Stimulated activated CD4-positive, alpha-beta T cell treated with anti-CD3 and anti-CD28 coated beads, Interleukin-4, amount 100 ng/mL, for 24 hours (primary cell): ENCODE results near the gene SURF1.

Experiments
- DNase-seq: peaks from one replicate; pipeline ENCODE4 v3.0.0-alpha.2; 2020

SURF1 gene

DNA sequence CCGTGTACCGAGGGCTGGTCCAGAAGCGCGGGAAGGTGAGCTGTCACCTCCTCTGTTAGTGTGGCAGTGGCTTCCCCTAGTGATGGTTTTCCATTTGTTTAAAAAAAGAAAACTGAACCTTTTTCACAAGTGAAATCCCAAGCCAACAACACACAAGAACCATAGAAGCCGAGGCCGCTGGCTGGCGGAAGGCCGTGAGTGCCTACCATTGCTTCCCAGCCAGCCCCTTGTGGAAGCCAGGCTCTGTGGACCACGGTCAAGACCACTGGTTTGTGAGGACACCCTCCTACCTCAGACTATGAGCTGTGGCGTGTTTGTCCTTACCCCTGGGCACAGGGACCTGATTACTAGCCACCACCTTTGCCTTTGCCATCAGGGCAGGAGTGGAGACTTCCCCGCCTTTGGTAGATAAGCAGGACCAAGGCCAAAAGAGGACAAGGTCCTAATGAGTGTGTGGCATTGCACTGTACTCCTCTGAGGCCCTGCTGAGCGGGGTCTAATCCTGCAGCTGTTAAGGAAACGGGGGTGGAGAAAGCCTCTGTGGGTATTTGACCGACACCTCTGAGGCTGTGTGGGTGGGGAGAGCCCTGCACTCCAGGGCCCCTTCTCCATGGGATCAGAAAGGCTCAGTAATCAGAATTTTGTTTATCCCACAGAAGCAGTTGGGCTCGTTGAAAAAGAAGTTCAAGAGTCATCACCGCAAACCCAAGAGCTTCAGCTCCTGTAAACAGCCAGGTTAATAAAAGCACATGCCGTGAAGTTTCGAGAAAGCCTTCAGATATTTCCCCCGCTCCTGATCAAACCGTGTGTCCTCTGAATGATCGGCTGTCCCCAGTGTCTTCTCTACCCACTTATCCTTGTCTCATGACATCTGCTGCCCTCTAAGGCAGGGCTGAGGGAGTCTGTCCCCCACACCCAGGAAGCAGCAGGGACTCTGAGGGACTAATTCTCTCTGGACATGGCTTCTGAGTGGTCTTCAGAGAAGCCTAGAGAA is 4.4 kb upstream of the SURF1 start:
- no peak for DNase-seq

DNA sequence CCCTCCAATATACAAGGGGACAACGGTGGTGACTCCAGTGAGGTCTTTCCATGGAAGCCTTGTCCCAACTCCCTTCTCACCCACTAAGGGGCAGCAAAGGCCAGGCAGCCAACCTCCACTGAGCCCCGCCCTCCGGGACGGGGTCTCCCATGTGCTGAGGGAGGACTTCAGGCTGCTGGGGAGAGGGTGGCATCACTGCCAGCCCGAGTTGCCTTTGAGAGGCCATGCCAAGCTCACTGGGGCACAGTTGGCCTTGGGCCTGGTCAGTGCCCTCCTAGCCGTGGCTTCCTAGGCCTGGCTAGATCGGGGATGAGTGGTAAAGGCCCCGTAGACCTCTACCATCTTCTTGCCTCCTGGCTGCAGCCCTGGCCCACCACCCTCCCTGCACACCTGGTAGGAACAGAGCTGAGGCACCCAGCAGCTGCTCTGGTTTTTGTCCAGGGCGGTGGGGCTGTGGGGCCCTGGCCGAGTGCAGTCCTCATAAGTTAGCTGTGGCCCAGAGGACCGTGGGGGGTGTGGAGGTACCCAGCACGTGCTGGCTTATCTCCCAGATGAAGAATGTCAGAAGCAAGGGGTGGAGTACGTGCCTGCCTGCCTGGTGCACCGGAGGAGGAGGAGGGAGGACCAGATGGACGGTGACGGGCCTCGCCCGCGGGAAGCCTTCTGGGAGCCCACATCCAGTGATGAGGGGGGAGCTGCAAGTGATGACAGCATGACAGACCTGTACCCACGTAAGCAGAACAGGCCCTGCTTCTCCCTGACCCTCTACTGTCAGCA is 3.3 kb upstream of the SURF1 start:
- DNase-seq = peak; percentile 38

DNA sequence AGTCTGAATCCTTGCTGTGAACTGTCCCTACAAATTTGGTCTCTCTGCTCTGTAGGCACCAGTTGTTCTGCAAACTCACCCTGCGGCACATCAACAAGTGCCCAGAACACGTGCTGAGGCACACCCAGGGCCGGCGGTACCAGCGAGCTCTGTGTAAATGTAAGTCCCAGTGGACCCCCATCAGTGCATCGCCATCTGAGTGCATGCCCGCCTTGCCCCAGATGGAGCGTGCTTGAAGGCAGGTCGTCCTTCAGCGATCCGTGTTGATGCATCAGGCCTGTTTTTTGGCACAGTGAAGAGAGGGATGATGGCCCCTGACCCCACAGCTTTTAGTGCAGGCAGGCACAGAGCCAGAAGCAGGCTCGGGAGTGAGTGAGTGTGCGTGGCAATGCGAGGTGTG is 1.4 kb upstream of the SURF1 start:
- DNase-seq = no peak

DNA sequence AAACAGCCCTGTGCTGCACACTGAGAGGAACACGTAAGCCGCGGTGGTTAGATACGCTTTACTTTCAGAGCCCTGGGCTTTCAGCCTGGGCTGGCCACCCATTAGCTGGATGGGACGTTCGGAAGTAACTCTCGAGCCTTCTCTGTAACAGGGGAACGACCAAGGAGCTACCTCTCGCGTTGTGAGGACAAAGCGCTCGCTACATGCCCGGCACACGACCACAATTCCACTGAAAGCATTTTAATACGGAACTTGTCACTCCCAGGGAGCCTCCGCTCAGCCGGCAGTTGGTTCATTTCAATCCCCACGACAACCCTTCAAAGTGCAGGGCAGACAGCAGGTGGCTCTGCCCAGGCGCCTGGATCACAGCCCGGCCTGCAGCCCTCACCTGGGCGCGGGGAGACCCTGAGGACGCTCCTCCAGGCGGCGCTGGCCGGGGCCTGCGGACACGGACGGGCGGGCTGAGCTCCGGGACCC is 368 bp downstream of the SURF1 start:
- DNase-seq = peak; percentile 11

DNA sequence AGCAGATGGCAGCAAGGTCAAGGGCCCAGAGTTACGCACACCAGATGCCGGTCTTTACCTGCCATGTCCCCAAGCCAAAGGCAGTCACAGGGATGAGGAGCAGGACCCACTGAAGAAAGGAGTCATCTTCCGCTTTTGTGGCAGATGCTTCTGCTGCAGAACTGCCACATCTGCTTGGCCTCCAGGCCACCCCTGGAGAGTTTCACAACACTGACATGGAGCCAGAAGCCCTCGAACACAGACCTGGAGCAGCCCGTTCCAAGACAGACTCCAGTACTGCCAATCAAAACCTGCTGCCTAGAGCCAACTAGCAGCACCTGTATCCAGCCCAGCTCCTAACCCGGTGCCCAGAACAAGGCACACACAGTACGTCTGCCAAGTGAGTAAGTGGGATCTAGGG is 1.5 kb downstream of the SURF1 start:
- no peak for DNase-seq

DNA sequence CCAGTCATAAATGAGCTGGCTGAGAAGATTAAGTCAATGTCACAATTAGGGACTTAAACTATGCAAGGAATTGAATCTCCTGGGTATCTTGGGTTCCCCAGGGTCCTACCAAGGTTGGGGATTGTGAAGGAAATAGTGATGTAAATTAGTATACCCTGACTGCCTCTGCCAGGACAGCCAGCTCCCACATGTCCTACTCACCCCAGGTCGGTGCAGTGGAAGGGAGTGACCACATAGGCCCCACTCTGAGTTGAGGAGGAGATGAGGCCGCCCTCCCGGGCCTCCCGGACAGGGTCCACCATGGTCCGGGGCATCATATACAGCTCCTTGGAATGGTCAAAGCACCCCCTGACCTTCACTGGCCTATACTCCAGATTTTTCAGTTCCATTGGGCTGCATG is 2.7 kb downstream of the SURF1 start:
- no peak for DNase-seq

DNA sequence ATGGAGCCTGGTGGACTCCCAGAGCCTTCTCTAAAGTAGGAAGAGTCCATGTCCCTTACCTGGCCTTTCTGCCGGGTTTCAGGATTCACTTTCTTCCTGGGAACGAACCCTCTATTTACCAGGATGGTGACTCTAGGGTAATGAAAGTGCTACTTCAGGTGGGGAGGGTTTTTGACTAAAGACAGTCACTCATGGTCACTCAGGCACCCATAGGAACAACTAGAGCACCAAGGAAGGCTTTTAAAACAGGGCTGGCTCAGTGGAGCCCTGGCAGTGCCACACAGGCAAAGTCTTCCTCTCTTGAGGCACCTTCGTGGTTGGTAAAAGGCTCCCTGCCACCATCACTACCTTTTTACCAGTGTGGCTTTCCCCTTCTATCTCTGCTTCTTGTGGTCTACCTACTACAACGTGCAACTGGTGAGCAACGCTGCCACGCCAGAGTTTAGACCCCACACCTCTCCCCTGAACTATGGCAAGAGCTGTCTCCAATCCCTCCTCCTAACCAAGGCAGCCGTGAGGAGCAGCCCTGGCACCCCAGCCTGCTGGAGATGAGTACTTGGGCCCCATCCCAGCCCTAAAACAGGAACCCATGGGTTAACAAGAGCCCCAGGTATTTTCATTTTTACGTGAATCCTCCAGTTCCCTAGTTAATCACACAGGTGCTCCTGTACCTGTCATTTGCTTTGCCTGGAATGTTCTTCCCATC is 3.5 kb downstream of the SURF1 start:
- DNase-seq = no peak

DNA sequence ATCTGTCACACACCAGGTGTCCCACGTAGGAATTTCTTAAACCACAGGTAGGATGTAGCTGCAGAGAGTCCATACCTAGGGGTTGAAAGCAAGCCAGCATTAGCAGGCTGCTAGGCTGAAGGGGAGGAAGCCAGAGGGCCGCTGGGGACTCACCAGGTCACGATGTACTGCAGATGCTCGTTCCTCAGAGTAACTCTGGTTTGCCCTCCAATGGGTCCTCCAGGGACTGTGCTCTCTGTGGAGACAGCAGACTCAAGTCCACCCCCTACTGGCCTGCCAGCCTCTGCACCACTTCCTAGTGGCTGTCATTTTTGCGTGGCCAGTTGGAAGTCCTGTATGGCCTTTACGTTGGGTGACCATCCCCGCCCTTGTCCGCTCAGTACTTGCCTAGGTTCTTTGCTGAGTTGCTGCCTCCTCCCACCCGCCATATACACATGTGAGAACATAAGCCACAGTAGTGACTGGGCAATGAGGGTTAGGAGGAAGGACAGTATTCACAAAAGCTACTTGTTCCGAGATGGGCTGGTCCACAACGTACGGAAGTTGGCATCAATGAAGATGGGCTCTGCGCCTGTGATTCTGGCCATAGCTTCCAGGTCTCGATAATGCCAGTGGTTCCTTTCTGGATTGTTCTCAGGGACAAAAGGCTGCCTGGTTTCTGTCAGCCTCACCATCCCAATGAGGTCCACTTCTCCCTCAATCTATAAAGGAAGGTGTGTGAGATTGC is 4.2 kb downstream of the SURF1 start:
- DNase-seq = peak; percentile 61

DNA sequence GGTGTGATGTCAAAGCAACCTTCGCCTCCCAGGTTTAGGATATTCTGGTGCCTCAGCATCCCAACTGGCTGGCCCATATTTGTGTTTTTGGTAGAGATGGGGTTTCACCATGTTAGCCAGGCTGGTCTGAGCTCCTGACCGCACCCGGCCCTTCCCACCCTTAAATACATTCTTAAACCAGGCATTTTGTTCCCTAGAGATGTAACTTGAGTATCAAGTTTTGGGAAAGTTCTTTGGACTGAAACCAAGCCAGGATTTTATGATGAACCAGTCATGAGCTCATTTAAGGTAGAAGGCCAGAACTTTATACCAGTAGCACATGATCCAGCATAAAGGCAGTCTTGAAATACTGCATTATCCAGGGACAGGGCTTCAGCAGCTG is 4.8 kb downstream of the SURF1 start:
- no peak for DNase-seq

DNA sequence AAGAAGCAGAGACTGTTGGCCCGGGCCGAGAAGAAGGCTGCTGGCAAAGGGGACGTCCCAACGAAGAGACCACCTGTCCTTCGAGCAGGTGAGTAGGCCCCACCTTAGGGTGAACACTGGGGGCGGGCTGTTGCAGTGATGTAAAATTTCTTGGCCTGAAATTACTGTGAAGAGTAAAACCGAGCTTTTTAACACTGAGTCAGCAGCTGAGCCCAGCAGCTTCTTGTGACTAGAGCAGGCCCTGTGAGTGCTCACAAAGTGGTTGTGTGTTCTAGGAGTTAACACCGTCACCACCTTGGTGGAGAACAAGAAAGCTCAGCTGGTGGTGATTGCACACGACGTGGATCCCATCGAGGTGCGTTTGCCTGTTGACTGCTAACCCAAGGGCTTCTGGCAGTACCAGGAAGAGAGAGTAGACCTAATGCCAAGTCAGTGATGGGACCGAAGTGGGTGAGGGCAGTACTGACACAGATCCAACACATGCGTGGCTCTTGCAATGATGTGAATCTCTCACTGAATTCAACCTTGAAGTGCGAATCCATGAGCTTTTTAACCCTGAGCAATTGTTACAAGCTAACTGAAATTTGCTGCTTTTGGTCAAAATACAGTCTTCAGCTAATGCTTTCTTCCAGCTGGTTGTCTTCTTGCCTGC is 6.2 kb downstream of the SURF1 start:
- DNase-seq = no peak

DNA sequence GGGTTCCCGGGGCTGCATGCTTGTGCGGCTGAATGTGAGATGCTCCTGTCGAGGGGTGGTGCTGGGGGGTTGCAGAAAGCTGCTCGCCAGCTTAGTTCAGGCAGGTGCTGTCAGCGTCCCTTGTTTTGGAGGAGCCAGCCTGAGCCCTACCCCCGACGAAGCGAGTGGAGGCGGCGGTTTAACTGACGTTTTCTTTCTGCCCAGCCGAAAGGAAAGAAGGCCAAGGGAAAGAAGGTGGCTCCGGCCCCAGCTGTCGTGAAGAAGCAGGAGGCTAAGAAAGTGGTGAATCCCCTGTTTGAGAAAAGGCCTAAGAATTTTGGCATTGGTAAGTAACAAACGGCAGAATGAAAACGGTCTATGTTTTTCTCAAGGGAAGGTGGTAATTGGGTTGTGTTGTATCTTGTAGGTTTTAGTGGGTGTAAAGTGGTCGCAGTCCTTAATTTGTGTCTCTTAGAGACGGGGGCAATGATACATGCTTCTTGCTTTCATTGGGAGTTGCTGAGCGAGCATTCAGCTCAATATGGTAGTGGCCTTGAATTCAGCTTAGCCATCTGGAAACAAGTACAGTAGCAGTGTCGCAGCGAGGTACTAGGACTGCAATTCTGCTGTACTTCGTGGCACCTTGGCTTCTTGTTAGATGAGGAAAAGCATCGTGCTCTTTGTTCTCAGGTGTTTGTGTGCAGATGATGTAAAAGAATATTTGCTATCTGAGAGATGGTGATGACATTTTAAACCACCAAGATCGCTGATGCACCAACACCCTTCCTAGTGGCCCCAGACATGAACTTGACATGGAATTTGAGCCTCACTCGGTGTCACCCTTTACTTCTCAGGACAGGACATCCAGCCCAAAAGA is 7.3 kb downstream of the SURF1 start:
- DNase-seq = no peak

DNA sequence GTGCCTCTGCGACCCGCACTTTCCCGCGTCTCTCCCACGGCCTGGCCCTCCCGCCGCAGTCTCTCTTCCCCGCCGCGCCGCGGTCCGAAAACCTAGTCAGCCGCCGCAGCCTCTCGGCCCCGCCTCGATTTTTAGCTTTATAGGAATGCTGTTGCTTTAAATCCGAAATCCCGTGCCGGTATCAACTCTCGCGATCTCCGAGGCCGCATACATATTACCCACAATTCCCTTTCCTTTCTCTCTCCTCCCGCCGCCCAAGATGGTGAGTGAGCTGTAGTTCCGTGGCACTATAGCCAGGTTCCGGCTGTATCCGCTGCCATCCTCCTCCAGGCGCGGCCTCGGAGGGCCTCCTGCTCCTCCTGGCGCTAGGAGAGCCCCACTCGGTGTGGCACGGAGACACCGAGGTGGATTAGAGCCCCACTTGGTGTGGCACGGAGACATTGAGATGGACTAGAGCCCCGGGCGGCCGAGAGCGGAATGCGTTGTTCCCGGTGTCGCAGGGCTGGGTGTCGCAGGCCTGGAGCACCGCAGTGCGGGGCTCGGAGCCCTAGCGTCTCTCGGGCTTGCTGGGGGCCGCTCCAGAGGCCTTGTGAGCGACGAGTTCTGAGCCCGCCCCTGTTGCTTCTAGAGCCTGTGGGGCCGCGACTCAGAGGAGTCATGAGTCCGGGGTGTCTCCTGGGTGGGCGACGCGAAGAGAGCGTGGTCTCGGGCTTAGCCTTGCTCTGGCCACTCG is 8.1 kb downstream of the SURF1 start, which contains the start of the genes MED22 and RPL7A:
MED22 (minus strand) TSS at position 147 of the 733 bp plus-strand sequence. CDS start 1,469 bp downstream, outside the sequence.
RPL7A (plus strand) TSS at position 234 of the 733 bp plus-strand sequence; CDS start at position 260, 26 bp downstream.
- DNase-seq = peak; percentile 95

DNA sequence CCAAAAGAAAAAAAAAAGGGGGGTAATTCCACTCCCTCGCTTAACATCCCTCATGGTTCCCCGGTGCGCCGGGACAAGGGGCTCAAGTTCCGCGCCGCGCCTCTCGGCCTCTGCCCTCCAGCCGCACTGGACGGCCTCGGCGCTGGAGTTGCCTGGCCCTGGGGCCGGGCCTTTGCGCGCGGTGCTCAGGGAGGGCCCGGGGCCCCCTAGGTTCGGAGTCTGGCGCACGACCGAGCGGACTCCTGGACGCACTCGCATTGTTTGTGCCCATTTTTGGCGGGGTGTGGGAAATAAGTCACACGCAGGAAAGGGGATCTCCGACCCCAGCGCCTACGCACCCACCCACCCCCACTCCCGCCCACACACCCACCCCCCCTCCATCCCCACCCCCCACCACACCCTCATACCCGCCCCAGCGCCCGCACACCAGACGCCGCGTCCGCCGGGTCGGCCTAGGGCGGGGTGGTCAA is 8.7 kb downstream of the SURF1 start:
- peak; percentile 47 for DNase-seq

DNA sequence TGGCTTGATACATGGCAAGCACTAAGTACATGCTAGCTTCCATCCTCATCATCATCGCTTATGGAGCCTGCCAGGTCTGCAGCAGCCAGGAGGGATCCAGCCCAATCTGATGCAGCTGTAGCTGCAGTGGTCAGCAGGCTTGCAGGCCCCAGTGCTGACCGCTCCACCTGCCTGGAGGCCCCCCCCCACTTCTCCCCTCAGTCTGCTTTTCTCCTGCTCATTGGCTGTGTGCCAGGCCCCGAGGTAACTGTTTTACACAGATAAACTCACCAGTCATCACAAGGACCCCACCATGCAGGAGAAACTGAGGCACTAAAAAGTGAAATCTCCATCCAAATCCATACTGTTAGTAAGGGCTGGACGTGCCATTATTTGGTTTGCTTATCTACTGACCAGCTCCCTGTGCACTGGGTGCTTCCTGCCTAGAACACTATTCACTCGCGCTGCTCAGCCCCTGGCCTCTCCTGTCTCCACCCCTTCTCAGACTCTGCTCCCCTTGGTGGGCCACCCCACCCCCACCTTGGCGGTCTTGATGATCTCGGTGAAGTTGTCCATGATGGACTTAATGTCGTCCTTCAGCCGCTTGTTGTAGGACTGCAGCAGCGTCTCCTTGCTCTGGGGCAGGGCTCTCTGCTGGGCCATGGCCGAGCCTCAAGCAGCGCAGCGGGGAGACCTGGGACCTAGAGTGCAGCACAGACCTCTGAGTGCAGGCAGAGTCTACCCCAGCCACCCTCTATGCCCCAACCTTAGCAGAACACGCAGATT is 10.1 kb downstream of the SURF1 start:
- no peak for DNase-seq

DNA sequence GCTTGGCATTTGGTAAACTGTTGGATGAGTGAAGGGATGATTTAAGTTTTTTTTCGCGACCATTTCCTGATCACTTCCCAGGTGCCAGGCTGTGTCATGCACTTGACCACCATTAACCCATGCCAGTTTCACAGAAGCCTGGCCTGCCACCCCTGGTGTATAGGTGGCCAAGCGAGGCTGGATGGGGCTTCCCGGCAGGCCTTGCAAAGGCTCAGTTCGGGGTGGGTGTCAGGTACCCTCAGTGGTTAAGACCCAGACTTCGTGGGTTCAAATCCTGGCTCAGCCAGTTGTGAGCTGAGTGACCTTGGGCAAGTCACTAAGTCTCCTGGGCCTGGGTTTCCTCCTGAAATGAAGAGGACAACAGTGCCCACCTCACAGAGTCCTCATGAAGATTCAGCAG is 10.7 kb downstream of the SURF1 start:
- no peak for DNase-seq

DNA sequence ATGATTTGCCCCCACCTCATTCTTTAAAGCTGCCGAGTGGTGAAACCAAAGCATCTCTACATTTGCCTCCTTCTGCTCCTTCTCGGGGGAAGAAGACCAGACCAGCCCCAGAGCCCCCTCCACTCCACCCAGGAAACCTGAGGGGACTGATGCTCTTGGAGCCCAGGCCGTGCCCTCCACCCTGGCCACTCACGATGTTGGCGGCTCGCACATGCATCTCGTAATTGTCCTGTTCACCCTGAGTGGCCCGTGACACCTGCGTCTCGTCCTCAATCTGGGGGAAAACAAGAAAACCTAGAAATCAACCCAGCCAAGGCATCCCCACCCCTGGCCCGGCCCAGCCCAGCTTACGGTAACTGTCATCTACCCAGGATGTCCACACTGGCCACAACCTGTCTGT is 11.3 kb downstream of the SURF1 start:
- no peak for DNase-seq

DNA sequence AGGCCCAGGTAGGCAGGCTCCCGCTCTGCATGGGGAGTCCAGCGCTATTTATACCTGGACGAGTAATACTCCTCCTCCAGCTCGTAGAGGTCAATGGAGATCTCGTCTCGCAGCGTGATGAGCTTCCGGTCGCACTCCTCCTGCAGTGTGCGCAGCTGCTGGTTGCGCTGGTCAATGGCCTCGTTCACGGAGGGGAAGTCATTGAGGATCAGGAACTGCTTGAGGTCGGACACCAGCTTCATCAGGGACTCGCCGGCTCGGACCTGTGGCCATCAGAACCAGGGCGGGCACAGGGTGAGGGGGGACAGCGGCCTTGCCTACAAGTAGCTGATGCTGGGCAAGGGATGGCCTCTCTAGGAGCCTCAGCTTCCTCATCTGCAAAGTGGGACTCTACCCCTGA is 12.2 kb downstream of the SURF1 start:
- no peak for DNase-seq

DNA sequence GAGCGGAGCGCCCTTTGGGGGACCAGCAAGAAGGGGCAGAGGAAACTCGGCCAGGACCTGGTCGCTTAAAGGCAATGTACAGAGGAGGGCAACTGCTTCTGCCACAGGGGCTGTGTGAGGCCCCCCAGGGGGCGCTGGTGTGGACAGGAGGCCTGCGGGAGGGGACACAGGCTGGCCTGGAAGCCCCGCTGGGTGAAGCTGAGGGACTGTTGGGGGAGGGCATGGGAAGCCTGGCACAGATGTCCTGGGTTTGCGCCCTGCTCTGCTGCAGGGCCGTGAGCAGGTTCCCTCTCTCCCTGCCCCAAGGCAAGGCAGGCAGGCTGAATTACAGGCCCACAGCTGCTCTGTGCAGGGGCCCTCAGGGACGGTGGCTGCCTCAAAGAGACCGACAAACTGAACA is 13.7 kb downstream of the SURF1 start:
- DNase-seq = no peak

DNA sequence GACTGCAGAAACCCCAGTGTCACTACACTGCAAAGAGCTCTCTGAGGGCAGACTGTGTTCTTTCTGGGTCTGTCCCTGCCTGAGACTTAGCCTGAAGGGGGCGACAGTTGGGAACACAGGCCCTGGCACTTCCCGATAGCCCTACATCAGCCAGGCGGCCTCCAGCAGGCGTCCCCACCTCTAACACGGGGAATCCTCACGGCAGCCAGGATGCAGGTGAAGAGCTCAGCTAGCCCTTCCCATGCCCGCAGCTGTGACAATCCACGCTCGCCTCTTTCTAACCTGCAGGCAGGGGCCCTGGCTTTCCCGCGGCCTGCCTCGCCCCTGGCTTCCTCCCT is 14.2 kb downstream of the SURF1 start:
- no peak for DNase-seq
